Endodermal cell (in vitro differentiated cells): ENCODE measurements around the gene MBTPS1. TPM values are rescaled to one million over a fixed set of nuclear protein-coding genes. Genes with fewer than 3 reads are reported as not detected.

Experiments
- DNase-seq: peaks from one replicate; pipeline ENCODE4 v3.0.0-alpha.2; 2017
- H3K27ac ChIP-seq: 2 replicates; pipeline ENCODE4 v1.5.1; 2013; ENCODE audit warnings: mild to moderate bottlenecking, low read depth, low read length, moderate library complexity
- H3K27me3 ChIP-seq: 2 replicates; pipeline ENCODE4 v1.6.1; 2013; ENCODE audit warnings: mild to moderate bottlenecking, low read length, moderate library complexity; ENCODE audit not compliant: insufficient read depth, control insufficient read depth, poor library complexity, severe bottlenecking
- H3K36me3 ChIP-seq: 2 replicates; pipeline ENCODE4 v1.7.0; 2013; ENCODE audit warnings: mild to moderate bottlenecking, low read length, moderate library complexity; ENCODE audit not compliant: control insufficient read depth, insufficient read depth
- H3K4me1 ChIP-seq: one replicate; pipeline ENCODE4 v1.7.0; 2013; ENCODE audit warnings: low read length; ENCODE audit not compliant: control insufficient read depth, insufficient read depth
- H3K4me3 ChIP-seq: 2 replicates; pipeline ENCODE4 v1.5.1; 2013; ENCODE audit warnings: mild to moderate bottlenecking, low read length, moderate library complexity
- H3K9ac ChIP-seq: 2 replicates; pipeline ENCODE4 v1.6.1; 2013; ENCODE audit warnings: mild to moderate bottlenecking, low read length, moderate library complexity; ENCODE audit not compliant: poor library complexity, severe bottlenecking; ENCODE audit errors: extremely low read depth
- H3K9me3 ChIP-seq: 2 replicates; pipeline ENCODE4 v1.6.1; 2013; ENCODE audit warnings: mild to moderate bottlenecking, low read length, moderate library complexity; ENCODE audit not compliant: control insufficient read depth
- H3K27ac Mint-ChIP-seq: 2 replicates; pipeline ENCODE4 v1.8.0; 2020; ENCODE audit warnings: mixed read lengths
- H3K27me3 Mint-ChIP-seq: 2 replicates; pipeline ENCODE4 v1.8.0; 2021; ENCODE audit warnings: mild to moderate bottlenecking, mixed read lengths; ENCODE audit not compliant: insufficient read depth
- H3K36me3 Mint-ChIP-seq: 2 replicates; pipeline ENCODE4 v1.8.0; 2020; ENCODE audit warnings: low read depth, mixed read lengths
- H3K4me1 Mint-ChIP-seq: 2 replicates; pipeline ENCODE4 v1.8.0; 2020; ENCODE audit warnings: mixed read lengths
- H3K4me3 Mint-ChIP-seq: 2 replicates; pipeline ENCODE4 v1.8.0; 2020; ENCODE audit warnings: mild to moderate bottlenecking, moderate library complexity, mixed read lengths
- H3K9me3 Mint-ChIP-seq: 2 replicates; pipeline ENCODE4 v1.8.0; 2020; ENCODE audit warnings: mild to moderate bottlenecking, mixed read lengths
- CTCF ChIP-seq: fragments of 200-600 bp; sonication (generic); conservative IDR thresholded peaks from 2 replicates; pipeline ENCODE4 v1.5.0; 2021; ENCODE audit warnings: antibody characterized with exemption, mild to moderate bottlenecking
- WGBS, 2 experiments: methylation state at CpG; one replicate each; pipeline versions ENCODE4 v1.1.5 to v1.1.7; 2013; ENCODE audit warnings: missing lambda C conversion rate in 2 of 2, mixed read lengths in 1 of 2; ENCODE audit not compliant: insufficient coverage in 1 of 2, insufficient read length in 1 of 2; 5-methylcytosine and 5-hydroxymethylcytosine counted together
- long read RNA-seq, 4 experiments: library from polyadenylated mRNA in 2 of 4; library from RNA in 1 of 4; library from capped mRNA in 1 of 4; stranded (forward) in 3 of 4; unstranded in 1 of 4; transcript quantifications; one replicate each; pipeline ENCODE4 v2.0.0, GENCODE V29; 2020 to 2021; ENCODE audit warnings: inconsistent platforms in 1 of 4
- polyA plus RNA-seq, 2 experiments: library from polyadenylated mRNA; stranded (reverse); fragments of 50-300 nt; gene quantifications; one replicate each; pipeline ENCODE4 v1.2.3, GENCODE V29; 2013
- total RNA-seq, 2 donors: library from RNA; stranded (reverse); fragmentation: NEBNext Ultra II Directional in 1 of 2; extraction: Animal tissue kit (Norgen Biotek cat#: 25700) in 1 of 2; gene quantifications; 2 replicates in 1 of 2; 3 replicates in 1 of 2; pipeline ENCODE4 v1.2.1, GENCODE V29; 2021

MBTPS1 gene
- 10 to 100 TPM; 59.7 to 62.9 TPM for total RNA-seq
- polyA plus RNA-seq (2013, experiment 1 of 2) = 69.3 TPM
- 64.4 TPM for polyA plus RNA-seq (2013, experiment 2 of 2)
- long read RNA-seq, experiment 1, full-length matches to known transcripts = 3 of 19 reads
- long read RNA-seq, experiment 1, partial matches to known transcripts = 12 of 19 reads
- long read RNA-seq, experiment 1, other reads (novel, unspliced or antisense) = 4 of 19 reads
- long read RNA-seq, experiment 2, full-length matches to known transcripts = 74 of 111 reads
- long read RNA-seq, experiment 2, partial matches to known transcripts = 17 of 111 reads
- long read RNA-seq, experiment 2, other reads (novel, unspliced or antisense) = 20 of 111 reads
- long read RNA-seq, experiment 3, full-length matches to known transcripts = 268 of 357 reads
- long read RNA-seq, experiment 3, partial matches to known transcripts = 50 of 357 reads
- long read RNA-seq, experiment 3, other reads (novel, unspliced or antisense) = 39 of 357 reads
- long read RNA-seq, experiment 4, full-length matches to known transcripts = 1 of 6 reads
- long read RNA-seq, experiment 4, partial matches to known transcripts = 5 of 6 reads
- long read RNA-seq, experiment 4, other reads (novel, unspliced or antisense) = 0 of 6 reads

DNA sequence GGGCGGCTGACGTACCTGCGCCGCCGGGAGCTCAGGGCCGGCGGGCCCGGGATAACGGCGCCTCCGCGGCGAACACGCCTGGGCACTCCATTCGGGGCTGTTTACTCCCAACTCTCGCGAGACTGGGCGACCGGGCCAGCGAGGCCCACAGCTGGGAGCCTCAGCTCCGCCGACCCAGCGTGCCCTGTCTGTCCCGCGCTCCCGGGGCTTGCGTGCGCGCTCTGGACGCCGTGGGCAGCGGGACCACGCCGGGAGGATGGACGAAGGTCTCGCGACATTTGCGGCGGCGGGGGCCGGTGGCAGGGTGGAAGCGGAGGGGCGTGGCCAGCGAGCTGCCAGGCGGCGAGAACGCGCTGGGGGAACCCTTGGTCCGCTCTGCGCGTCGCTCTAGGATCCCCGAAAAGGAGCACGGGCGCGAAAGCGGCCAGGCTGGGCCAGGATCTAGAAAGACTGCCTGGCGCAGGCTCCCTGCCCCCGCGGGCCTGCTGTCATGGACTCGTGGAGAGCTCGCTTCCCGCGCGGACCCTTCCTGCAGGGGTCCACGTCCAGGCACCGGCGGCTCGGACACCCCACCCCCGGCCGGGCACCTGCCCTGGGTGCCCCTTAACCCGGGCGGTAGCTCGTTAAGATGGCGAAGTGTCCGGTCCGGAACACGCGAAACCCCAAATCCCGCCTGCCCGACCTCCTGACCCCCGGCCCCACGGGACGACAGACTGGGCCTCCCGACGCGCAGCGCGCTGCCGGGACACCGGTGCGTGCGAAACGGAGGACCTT lies at the start of gene MBTPS1:
TSS of gene MBTPS1 (minus strand) at position 223 of the 774 bp plus-strand sequence. CDS start 15,159 bp downstream, outside the sequence.
- 0% methylated on average over 53 to 94 of the region's 94 CpGs for WGBS, 2 experiments
- no peaks in the 10 kb centered on the region for H3K27me3 ChIP-seq

GRCh38 chr16:84165746-84166145 lies 49.0 kb upstream of the MBTPS1 start:
- Mint-ChIP-seq H3K4me3 (no peak overlapping the region), H3K4me1 (no peaks in the 10 kb centered on the region), H3K27me3 (peaks cover 8% of the 10 kb centered on the region), H3K9me3 (no peaks in the 10 kb centered on the region), H3K27ac (no peak overlapping the region), H3K36me3 (no peaks in the 10 kb centered on the region)
- H3K9ac ChIP-seq = no peak overlapping the region
- no peaks in the 10 kb centered on the region for H3K36me3 ChIP-seq
- no peaks in the 10 kb centered on the region for H3K4me1 ChIP-seq
- 92 to 100% methylated on average over 7 of the region's 7 CpGs for WGBS, 2 experiments
- peaks cover 10% of the 10 kb centered on the region for H3K27me3 ChIP-seq
- no peak for TF ChIP-seq CTCF
- DNase-seq = no peak
- H3K4me3 ChIP-seq = no peak overlapping the region
- no peak overlapping the region for H3K27ac ChIP-seq
- no peaks in the 10 kb centered on the region for H3K9me3 ChIP-seq

More for the DNA sequence above, at the start of gene MBTPS1:
- Histone ChIP-seq H3K27ac (peak within 1 kb of the TSS; percentile 90), H3K4me1 (no peaks in the 10 kb centered on the region), H3K4me3 (peak within 1 kb of the TSS; percentile 98), H3K9me3 (no peaks in the 10 kb centered on the region), H3K36me3 (peaks cover 7% of the 10 kb centered on the region), H3K9ac (peak within 1 kb of the TSS; percentile 93)
- peaks cover 7% of the 10 kb centered on the region for H3K36me3 Mint-ChIP-seq
- H3K4me3 Mint-ChIP-seq = peak within 1 kb of the TSS; percentile 90
- TF ChIP-seq CTCF = no peak
- H3K27ac Mint-ChIP-seq = peak within 1 kb of the TSS; percentile 98
- H3K4me1 Mint-ChIP-seq = peaks cover 7% of the 10 kb centered on the region
- no peaks in the 10 kb centered on the region for H3K9me3 Mint-ChIP-seq
- DNase-seq = peak; percentile 99
- no peaks in the 10 kb centered on the region for H3K27me3 Mint-ChIP-seq

- Histone ChIP-seq H3K27ac (peak overlapping the region; percentile 38), H3K4me1 (no peaks in the 10 kb centered on the region), H3K9me3 (no peaks in the 10 kb centered on the region), H3K4me3 (no peak overlapping the region), H3K9ac (no peak overlapping the region), H3K36me3 (no peaks in the 10 kb centered on the region), H3K27me3 (peaks cover 10% of the 10 kb centered on the region)
- Mint-ChIP-seq H3K4me1 (no peaks in the 10 kb centered on the region), H3K36me3 (no peaks in the 10 kb centered on the region), H3K9me3 (no peaks in the 10 kb centered on the region), H3K4me3 (no peak overlapping the region), H3K27ac (no peak overlapping the region), H3K27me3 (peaks cover 8% of the 10 kb centered on the region)
- 76 to 83% methylated on average over 3 of the region's 3 CpGs for WGBS, 2 experiments
- TF ChIP-seq CTCF = no peak
- no peak for DNase-seq
Measured at GRCh38 chr16:84161801-84162200, 45.1 kb upstream of the MBTPS1 start.
